ENCODE measurements around the gene TOMM7.
"Not testable (repeated sequence)": the region's sequence is repeated elsewhere in the genome, so short reads cannot be mapped to it uniquely, and the experiment has no call there.

Gene TOMM7

DNA sequence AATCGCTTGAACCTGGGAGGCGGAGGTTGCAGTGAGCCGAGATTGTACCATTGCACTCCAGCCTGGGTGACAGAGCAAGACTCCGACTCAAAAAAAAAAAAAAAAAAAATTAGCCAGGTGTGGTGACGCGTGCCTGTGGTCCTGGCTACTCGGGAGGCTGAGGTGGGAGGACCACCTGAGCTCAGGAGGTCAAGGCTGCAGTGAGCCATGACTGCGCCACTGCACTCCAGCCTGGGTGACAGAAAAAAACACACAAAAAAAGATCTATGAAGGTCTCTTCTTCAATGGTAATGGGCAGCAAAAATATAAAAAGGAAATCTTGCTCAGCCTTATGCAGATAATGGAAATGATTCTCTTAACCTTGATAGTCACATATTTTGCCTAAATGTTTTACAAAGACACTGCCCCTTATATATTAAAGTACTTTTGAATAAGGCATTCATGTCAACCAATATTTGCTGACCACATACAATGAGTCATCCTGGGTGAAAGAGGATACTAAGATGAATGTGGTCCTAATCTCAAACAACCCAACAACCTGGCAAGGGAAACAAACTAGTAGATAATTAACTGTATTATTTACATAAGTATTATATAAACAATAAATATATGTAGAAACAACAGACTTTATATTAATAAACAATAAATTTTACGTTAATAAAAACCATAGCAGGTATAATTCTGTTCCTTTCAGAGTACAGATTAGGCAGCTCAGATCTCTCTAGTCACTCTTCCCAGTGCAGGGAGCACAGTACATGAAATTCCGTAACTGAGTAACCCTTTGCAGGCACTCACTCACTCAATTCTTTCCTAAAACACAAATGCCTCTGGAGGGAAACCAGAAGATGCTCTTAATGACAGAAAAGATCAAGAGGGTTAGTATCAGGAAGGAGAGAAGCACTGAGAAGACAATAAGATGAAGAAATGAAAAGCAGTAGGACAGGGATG, 8.1 kb downstream of the TOMM7 start:
- peak; percentile 33 for DNase-seq

DNA sequence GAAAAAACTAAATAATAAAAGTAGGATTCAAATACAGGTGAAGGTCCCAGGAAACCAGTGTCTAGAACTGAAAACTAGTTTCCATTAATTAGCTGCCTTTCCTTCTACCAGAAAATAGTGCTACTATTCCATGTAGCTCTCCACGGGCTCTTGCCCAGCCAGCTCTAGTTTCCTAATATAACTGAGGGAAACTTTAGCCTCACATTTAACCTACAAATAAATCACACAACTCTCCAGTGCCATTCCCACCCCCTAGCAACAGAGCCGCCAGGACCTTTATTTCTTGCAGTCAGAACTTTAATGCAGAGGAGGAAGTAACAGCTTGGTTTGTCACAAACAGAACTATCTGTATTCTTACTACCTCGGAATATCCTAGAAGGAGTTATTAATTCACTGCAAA, 10.3 kb downstream of the TOMM7 start:
- no peak for DNase-seq

DNA sequence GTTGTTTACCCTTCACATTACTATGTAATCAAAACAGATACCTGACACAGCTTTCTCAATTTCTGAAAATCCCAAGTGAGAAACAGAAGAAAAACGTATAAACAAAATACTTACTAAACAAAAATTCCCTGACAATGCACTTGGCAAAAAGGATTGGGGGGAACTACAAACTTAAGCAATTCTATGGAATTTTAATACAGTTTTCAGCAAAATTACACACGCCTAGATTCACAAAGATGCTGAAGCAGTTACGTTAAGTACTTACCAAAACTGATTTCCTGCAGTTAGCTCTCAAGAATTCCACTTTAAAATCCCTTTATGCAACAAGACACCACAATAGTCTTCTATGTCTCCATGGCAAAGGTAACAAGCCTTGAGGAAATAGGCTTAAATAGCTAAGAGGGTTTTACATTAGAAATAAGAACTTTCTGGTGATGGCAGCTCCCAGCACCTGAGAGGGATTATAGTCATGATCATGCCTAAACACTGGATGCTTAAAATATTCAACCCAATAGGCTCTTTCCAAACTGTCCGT, 10.8 kb downstream of the TOMM7 start:
- DNase-seq: no peak

DNA sequence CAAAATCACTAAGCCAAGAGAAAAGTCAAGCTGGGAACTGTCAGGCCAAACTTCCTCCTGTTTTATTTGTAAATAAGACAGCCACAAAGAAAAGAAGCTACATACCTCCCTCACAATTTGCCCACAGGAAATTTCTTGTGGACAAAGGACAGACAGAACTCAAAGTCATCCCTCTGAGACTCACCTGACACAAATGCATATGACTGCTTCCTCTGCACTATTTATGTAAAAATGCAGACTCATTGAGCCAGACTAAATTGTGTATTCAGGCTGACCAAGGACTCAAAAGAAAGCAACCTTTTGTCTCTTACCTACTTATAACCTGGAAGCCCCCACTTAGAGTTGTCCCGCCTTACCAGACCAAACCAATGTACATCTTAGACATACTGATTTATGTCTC, 11.8 kb downstream of the TOMM7 start:
- DNase-seq: no peak

DNA sequence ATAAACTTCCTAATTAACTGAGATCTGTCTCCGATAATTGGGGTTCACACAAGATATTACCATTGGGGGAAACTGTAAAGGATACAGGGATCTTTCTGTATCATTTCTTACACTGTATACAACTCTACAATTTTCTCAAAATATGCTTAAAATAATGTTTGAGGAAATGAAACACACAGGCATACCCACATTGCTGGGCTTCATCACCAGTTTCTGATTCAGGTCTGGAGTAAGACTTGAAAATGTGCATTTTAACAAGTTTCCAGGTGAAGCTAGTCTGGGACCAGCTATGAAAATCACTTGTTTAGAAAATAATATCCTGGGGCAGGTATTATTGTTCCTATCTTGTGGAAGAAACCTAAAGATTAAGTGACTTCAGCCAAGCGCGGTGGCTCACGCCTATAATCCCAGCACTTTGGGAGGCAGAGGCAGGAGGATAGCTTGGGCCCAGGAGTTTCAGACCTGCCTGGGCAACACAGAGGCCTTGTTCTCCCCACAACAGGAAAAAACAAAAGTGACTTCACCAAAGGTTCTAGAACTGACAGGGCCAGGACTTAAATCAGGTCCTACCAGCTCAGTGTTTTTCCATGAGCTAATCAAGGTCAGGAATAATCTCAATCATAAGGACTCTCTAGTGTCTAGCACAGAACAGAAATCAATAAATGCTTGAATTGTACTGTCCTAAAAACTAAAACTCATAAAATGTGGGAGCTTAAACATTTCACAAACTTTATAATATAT, 12.6 kb downstream of the TOMM7 start:
- DNase-seq: no peak

DNA sequence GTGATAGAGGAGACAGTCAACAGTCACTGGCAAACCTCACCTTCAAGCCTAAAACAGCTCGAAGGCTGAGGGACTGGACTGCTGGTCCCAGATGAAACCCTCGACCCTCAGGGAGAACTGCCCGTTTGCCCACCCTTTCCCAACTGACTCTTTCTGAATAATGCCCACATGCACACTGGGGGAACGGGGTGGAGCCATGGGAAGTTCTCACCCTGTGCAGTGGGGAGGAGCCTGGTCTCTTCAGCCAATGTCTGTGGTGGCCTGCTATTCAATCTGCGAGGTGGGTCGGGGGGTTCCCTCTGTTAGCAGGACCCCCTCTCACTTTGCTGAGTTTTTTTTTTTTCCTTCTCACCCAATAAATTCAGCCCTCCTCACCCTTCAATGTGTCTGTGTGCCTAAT, 14.5 kb downstream of the TOMM7 start:
- DNase-seq: no peak

DNA sequence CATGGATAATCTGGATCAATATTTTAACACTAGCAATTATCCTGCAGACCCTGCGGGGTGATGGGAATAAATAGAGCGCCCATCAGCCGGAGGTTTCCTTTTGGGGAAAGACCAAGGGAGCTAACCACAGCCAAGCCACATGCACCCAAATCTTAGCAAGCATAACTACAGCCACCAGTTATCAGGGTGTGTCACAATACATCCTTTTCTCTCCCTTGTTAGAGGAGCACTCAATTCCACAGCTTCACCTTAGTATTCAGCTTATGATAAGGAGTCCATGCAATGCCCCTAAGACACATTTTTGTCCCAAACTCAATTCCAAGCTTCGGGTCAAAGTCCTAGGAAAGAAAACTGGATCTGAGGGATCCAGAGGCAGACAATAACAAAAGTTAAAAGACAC, 15.9 kb downstream of the TOMM7 start:
- DNase-seq: no peak

DNA sequence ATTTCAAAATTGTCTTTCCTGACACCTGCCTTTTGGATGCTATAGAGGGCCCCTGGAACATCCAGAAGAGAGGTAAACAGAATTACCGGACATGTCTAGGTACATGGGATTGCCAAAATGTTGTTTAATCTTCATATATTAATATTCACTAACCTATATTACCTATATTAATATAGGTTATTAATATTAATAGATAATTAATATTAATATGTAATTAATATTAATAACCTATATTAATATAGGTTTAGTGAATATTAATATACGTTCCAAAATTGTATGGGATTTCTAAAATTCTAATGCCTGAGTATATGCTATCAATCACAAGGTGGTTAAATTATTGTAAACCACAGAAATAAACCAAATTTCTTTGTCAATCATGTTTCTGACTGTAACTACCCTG, 17.4 kb downstream of the TOMM7 start:
- DNase-seq: no peak

DNA sequence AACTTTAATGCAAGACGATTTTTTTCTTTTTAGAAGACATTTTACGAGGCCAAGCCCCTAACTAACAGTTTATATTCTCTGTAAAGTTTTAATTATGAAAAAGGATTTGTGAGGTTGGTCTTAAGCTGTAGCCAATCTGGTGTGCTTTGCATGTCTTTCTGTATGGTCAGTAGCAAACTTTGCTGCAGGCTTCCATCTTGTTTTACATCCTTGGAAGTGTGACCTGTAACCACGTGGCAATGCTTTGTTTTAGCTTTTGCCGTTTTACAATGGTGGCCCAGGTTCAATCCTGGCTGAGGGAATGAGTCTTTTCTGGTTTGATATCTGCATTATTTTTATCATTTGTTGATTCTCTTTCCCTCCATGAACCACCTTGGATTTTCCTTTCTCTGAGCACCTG, 19.8 kb downstream of the TOMM7 start:
- not testable (repeated sequence) for DNase-seq

DNA sequence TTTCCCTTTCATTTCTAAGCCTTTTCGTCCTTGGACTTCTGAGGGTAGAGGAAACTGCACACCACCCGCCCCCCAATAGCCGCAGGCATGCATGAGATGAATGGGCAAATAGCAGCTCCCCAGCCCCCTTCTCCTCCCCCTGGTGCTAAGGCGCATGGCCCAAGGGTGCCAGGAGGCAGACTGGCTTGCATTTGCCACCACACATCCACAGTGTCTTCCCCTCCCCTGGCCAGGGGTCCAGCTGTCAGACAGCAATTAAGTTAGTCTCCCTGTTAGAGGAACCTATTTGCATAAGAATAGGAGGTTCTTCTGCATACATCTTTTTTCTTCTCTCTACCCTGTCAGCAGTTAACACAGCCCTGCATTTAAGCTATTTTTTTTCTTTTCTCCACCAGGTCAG, 20.2 kb downstream of the TOMM7 start:
- DNase-seq: no peak

DNA sequence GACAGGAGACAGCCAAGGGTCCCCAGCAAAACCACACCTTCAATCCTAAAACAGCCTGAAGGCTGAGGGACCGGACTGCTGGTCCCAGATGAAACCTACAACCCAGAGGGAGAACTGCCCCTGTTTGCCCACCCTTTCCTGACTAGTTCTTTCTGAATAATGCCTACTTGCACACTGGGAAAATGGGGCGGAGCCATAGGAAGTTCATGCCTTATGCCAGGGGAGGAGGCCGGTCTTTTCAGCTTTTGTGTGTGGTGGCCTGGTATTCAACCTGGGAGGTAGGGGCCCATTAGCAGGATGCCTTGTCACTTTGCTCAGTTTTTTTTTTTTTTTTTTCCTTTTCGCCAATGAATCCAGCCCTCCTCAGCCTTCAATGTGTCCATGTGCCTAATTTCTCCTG, 20.7 kb downstream of the TOMM7 start:
- no peak for DNase-seq

DNA sequence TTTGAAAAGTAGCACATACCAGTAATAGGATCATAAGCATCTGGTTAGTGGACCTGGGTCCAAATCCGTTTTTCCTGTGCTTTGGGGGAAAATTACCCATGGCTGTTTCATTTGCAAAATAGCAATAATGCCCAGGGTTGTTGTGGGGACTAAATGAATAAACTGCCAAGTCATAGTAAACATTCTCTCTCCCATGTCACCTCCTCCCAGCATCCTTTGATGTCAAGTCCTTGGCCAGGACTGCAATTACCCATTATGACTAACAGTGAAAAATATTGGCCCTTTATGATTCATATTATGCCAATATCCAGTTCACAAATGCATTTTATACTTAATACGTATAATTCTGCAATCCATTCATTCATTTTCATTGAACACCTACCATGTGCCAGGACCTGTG, 23.0 kb downstream of the TOMM7 start:
- no peak for DNase-seq

DNA sequence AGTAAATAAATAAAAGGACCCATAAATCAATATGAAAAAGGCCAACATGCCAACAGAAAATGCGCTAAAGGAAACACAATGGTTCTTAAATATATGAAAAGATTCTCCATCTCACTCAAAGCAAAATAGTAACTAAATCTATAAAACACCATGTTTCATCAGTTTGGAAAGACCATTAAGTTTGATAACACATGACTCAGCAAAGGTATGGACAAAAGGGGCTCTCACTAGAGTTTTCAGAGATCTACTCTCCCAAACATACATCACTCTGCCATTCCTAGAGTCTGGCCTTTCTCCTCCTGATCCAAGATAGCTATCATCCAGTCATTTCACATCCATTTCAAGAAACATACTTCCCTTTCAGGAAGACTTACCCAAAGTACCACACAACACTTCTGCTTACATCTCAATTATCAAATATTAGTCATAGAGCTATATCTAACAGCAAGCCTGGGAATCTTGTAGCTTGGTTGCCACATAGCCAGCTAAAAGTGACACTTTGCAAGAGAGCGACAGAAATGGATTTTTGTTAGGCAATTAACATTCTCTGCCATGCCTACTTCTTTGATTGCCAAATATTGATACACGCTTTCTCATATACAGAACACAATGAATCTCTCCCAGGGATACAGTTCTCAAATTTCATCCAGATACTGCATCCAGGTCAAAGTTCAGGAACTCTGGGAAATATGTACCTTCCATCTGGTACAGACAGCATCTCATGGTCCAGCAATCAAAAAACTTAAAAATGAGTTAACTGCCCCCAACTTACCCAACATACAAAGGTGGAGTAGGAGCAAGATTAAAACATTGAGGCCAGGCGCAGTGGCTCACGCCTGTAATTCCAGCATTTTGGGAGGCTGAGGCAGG, 28.8 kb downstream of the TOMM7 start:
- peak; percentile 20 for DNase-seq

DNA sequence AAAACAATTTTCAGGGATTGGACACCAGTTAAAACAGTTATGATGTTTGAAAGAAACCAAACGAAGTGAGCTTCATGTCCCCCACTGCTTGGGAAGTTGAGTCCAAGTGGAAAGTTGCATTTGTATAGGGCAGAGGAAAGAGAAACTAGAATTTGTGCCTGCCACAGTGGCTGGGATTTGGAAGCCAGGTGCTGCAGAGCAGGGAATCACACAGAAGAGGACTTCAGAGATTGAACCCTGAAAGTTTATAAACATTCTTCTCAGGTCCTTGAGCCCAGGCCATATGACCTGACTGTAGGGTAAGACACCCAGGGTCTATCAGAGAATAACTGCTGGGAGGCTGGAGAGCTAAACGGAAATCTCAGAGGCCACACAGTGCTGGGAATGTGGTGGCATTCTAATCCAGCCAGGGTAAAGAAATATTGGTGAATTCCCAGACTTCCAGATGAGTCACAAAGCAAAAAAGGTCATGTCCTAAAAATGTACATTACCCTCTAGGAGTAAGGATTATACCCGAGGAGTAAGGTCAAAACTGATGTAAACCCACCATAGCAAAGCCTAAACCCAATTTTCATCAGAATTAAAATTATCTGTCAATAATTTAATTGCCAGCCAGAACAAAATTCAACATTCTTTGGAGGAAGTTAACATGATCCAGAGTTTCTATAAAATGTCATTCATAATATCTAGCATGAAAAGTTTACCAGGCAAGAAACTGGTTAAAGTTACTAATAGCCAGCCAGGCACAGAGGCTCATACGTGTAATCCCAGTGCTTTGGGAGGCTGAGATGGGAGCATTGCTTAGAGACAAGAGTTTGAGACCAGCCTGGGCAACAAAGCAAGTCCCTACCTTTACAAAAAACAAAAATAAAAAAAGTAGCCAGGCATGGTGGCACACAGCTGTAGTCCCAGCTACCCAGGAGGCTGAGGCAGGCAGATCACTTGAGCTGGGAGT, 31.2 kb downstream of the TOMM7 start:
- DNase-seq: peak; percentile 48

DNA sequence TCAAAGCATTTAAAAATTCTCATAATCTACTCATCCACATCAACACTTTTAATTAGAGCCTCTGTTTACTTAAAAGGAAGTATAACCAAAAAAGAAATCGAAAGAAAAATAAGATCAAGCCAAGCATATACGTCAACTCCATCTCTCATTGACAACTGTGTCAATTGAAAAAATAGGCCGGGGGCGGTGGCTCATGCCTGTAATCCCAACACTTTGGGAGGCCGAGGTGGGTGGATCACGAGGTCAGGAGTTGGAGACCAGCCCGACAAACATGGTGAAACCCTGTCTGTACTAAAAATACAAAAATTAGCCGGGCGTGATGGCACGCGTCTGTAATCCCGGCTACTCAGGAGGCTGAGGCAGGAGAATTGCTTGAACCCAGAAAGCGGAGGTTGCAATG, 32.0 kb downstream of the TOMM7 start:
- DNase-seq: not testable (repeated sequence)

DNA sequence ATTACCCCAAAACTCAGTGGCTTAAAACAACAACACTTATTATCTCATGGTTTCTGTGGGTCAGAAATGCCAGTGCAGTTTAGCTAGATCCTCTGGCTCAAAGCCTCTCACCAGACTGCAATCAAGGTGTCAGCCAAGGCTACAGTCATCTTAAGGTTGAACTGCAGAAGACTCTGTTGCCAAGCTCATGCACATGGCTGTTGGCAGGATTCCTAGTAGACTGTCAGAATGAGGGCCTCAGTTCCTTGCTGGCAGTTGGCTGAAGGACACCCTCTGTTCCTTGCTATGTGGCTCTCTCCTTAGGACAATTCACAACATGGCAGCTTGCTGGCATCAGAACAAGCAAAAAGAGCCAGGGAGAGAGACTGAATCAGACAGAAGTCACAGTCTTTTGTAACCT, 34.7 kb downstream of the TOMM7 start:
- no peak for DNase-seq

DNA sequence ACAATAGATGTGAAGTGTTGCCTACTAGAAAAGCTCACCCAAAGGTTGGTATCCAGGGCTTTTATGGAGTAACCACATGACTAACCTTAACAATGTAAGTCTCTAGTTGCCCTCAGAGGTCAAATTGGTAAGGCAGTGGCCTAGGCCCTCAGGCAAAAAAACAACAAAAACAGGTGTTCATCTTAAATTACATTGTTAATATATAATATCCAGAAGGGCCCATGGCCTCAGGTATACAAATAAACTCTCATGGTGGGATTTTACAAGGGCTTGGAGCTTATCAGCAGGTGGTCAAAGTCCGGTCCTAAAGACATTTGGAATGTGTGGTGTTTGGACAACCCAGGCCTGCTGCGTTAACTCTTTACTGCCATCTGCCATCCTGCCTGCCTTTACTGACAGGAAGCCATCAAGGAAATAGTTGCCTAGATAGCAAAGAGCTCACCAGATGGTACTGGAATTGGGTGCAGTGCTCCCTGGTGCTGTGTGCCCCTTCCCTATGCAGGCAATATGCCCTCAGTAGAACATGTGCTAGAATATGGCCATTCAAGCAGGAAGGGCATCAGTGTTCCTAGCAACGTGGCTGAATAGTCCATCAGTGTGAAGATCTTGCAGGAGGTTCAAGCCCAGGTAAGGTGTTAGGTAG, 36.2 kb downstream of the TOMM7 start:
- no peak for DNase-seq

DNA sequence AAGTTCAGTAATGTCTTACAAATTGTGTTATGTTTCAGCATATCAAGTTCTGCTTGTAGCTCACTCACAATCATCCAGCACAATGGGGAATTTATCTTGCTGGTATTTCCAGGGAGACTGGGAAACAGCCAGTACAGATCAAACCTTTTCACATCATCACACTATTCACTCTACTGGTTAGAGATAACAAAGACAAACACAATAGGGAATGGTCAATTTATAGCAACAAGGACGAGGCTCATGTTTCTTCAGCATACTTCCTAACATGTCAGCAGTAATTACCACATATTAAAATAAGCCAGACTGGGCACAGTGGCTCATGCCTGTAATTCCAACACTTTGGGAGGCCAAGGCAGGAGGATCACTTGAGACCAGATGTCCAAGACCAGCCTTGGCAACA, 38.3 kb downstream of the TOMM7 start:
- no peak for DNase-seq

DNA sequence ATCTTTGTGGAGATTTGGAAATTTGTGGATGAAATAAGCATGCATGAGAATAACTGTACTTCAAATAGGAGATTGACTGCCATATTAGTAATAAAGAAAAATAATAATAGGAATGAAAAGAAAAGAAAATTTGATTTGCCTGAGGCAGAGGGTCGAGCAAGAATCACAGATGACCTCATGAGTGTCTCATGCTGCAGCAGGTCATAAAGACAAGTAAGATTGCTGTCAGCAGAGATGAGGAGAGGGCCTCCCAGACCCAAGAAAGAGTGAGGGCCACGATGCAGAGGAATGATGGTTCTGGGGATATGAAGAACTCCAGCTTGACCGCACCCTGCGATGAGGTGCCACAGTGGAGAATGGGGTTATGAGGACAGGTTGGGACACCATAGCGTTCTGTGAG, 39.2 kb downstream of the TOMM7 start:
- no peak for DNase-seq

DNA sequence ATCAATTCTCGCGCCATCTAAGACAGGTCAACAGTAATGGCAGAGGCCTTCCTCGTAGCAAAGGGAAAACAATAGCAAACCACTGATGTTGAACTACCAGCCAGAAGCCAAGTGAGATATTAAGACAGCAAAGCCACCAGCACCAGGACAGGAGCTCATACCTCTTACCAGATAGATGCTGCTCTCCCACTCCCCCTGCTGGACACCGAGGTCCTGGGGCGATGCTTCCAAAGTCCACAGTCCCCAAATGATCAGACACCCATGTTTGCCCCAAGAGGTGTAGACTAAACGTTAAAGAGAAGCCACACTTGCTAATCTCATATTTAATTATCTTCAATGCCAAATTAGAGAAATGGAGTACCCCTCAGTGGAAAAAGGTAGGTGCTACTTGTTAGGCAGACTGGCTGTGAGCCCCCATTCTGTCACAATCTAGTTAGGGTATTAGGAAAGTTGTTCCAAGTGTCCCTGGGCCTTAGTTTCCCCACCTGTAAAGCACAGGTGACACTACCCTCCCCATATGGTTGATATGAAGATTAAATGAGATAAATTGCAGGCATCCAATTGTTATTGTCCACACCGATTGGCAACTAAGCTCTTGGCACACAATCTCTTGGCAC, 39.9 kb downstream of the TOMM7 start:
- DNase-seq: peak; percentile 53

DNA sequence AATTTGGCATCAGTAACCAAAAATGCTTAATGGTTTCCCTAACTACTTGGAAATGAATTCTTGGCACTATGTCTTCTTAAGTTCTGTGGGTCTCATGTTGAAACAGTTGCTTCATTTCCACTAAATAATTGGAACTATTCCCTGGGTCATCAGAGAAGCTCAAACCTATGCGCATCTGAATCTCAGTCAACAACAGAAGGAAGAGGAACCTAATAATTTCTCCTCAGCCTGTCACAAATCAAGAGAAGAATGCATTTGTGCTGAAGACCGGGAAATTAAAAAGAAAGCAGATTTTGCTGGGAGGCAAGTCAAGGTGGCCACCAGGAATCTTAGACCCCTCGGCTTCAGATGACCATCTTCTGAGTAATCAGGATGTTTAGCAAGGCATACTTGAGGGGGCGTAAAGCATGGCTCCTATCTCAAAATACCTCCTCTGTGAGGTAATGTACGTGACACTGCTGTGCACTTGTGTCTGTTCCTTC, 41.4 kb downstream of the TOMM7 start:
- DNase-seq: peak; percentile 88

Data from fibroblast of skin of right biceps (primary cell).